B cell (primary cell): ENCODE data around the gene PPCDC. TPM values are rescaled to one million over a fixed set of nuclear protein-coding genes. Genes with fewer than 3 reads are reported as not detected.

Experiments
- ATAC-seq: fragments of 200-7000 bp; cut with Tn5 transposase; one replicate; pipeline ENCODE4 v1.10.0; 2021; ENCODE audit warnings: low read depth, mild to moderate bottlenecking, moderate number of reproducible peaks, moderate library complexity
- CTCF ChIA-PET: fragments of 350-600 bp; sonication (Branson Sonifier 250); formaldehyde crosslinking; loops from one replicate; lab custom pipeline; 2021; ENCODE audit warnings: antibody characterized with exemption, inconsistent platforms; lab: Charles Lee
- POLR2A ChIA-PET: fragments of 350-600 bp; sonication (Branson Sonifier 250); formaldehyde crosslinking; loops from one replicate; lab custom pipeline; 2021; ENCODE audit warnings: antibody characterized with exemption; lab: Charles Lee
- DNase-seq: peaks from one replicate; pipeline ENCODE4 v3.0.0; 2013
- H2AFZ ChIP-seq: 2 replicates; pipeline ENCODE4 v1.6.1; 2012; ENCODE audit warnings: mild to moderate bottlenecking, low read depth, low read length; ENCODE audit not compliant: insufficient read depth, poor library complexity, severe bottlenecking
- H3K27ac ChIP-seq, 2 donors: 1 replicate in 1 of 2; 2 replicates in 1 of 2; pipeline ENCODE4 v1.5.1; 2012 to 2013; ENCODE audit warnings: low read length in 2 of 2, mild to moderate bottlenecking in 2 of 2, moderate library complexity in 1 of 2
- H3K27me3 ChIP-seq, 4 experiments: fragments of 200-600 bp in 1 of 4; sonication (generic) in 1 of 4; replicated peaks in 1 of 4; 1 replicate in 2 of 4; 2 replicates in 2 of 4; pipeline versions ENCODE4 v1.6.1 to v1.7.0; 2013 to 2016; ENCODE audit warnings: low read length in 3 of 4, mild to moderate bottlenecking in 2 of 4, mixed read lengths in 1 of 4, moderate library complexity in 1 of 4; ENCODE audit not compliant: insufficient read depth in 4 of 4, control insufficient read depth in 3 of 4; ENCODE audit errors: control extremely low read depth in 1 of 4
- H3K36me3 ChIP-seq, 2 experiments: replicated peaks in 1 of 2; 1 replicate in 1 of 2; 2 replicates in 1 of 2; pipeline versions ENCODE4 v1.6.1 to v1.7.1; 2013; ENCODE audit warnings: low read length in 1 of 2; ENCODE audit not compliant: insufficient read depth in 2 of 2, control insufficient read depth in 1 of 2; ENCODE audit errors: control extremely low read depth in 1 of 2, extremely low read depth in 1 of 2
- H3K4me1 ChIP-seq, 2 donors: fragments of 200-600 bp in 1 of 2; sonication (generic) in 1 of 2; 1 replicate in 1 of 2; 2 replicates in 1 of 2; pipeline versions ENCODE4 v1.5.1 to v1.6.1; 2013 to 2017; ENCODE audit warnings: low read length in 2 of 2; ENCODE audit not compliant: control insufficient read depth in 2 of 2, insufficient read depth in 2 of 2
- H3K4me2 ChIP-seq: replicated peaks from 2 replicates; pipeline ENCODE3; 2012; ENCODE audit warnings: mild to moderate bottlenecking, low read depth, low read length; ENCODE audit not compliant: poor library complexity, severe bottlenecking
- H3K4me3 ChIP-seq, 5 experiments: fragments of 200-600 bp in 1 of 5; sonication (generic) in 1 of 5; 1 replicate in 3 of 5; 2 replicates in 2 of 5; pipeline versions ENCODE4 v1.5.1 to v1.7.0; 2011 to 2016; ENCODE audit warnings: low read length in 4 of 5, mild to moderate bottlenecking in 4 of 5, low read depth in 2 of 5, control low read depth in 1 of 5, moderate library complexity in 1 of 5; ENCODE audit not compliant: insufficient read depth in 1 of 5; ENCODE audit errors: control extremely low read depth in 1 of 5, extremely low read depth in 1 of 5
- H3K79me2 ChIP-seq: fragments of 200-600 bp; sonication (generic); one replicate; pipeline ENCODE4 v1.6.0; 2016; ENCODE audit warnings: low read length; ENCODE audit not compliant: control insufficient read depth, insufficient read depth
- H3K9ac ChIP-seq: fragments of 200-600 bp; sonication (generic); 2 replicates; pipeline ENCODE4 v1.6.1; 2017; ENCODE audit warnings: mild to moderate bottlenecking, low read length, moderate library complexity
- H3K9me3 ChIP-seq, 3 donors: one replicate each; pipeline versions ENCODE4 v1.6.1 to v1.7.1; 2013; ENCODE audit warnings: low read length in 2 of 3; ENCODE audit not compliant: control insufficient read depth in 2 of 3, insufficient read depth in 1 of 3; ENCODE audit errors: control extremely low read depth in 1 of 3
- H4K20me1 ChIP-seq: 2 replicates; pipeline ENCODE4 v1.6.0; 2012; ENCODE audit warnings: mild to moderate bottlenecking, low read length; ENCODE audit not compliant: insufficient read depth, control insufficient read depth, poor library complexity, severe bottlenecking
- H3K27ac Mint-ChIP-seq: one replicate; pipeline ENCODE4 v1.8.0; 2021; ENCODE audit warnings: mixed read lengths
- H3K27me3 Mint-ChIP-seq: one replicate; pipeline ENCODE4 v1.8.0; 2021; ENCODE audit warnings: mixed read lengths
- H3K4me1 Mint-ChIP-seq: one replicate; pipeline ENCODE4 v1.8.0; 2021; ENCODE audit warnings: mixed read lengths
- H3K4me3 Mint-ChIP-seq: one replicate; pipeline ENCODE4 v1.8.0; 2021; ENCODE audit warnings: mixed read lengths
- H3K9me3 Mint-ChIP-seq: one replicate; pipeline ENCODE4 v1.8.0; 2022; ENCODE audit warnings: mixed read lengths; ENCODE audit not compliant: insufficient read depth
- EZH2 ChIP-seq: IDR thresholded peaks from 2 replicates; pipeline ENCODE4 v1.6.1; 2012; ENCODE audit warnings: borderline replicate concordance, low read depth, mild to moderate bottlenecking, moderate library complexity, low read length; ENCODE audit not compliant: insufficient read depth, poor library complexity, severe bottlenecking
- WGBS: methylation state at CpG from one replicate; pipeline ENCODE4 v1.1.5; 2013; ENCODE audit warnings: missing lambda C conversion rate; ENCODE audit not compliant: insufficient coverage; 5-methylcytosine and 5-hydroxymethylcytosine counted together
- intact Hi-C: fragments of 100-400 bp; cut with micrococcal nuclease; formaldehyde crosslinking; loops from one replicate; pipeline ENCODE4 v1.10.0; 2022
- polyA plus RNA-seq: library from polyadenylated mRNA; depleted of rRNA; stranded (reverse); fragments of >200 nt; gene quantifications from 2 replicates; pipeline ENCODE4 v1.2.3, GENCODE V29; 2012
- total RNA-seq, 2 donors: library from RNA; stranded (reverse); fragments of 120-200 nt in 1 of 2; gene quantifications; 1 replicate in 1 of 2; 2 replicates in 1 of 2; pipeline versions ENCODE4 v1.2.3 to v1.2.4, GENCODE V29; 2013 to 2022
- TF ChIP-seq, protein P1 (sequence below): fragments of 200-600 bp; IDR thresholded peaks from one replicate; pipeline ENCODE4 v1.8.0; 2022; ENCODE audit warnings: antibody characterized with exemption, mild to moderate bottlenecking

Gene PPCDC
- total and polyA plus RNA-seq, 2 donors (not counting 1 experiment from before 2014, with no cell fraction given), result 15.1 to 19.7 TPM

DNA sequence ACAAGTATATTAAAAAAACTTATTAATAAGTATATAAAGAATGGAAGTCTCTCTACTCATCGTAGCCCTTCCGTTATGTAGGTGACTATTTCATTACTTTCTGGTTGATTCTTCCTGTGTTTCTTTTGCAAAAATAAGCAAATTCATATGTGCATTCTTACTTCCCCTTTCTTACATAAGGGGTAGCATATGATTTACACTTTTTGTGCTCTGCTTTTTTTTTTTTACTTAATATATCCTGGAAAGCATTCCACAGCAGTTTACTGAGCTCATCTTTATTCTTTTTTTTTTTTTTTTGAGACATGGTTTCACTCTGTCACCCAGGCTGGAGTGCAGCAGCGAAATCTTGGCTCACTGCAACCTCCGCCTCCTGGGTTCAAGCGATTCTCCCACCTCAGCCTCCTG is 15.2 kb upstream of the PPCDC start:
- ATAC-seq (no peak), DNase-seq (peak; percentile 60)
- H3K27me3 ChIP-seq, result peaks cover 0 to 61% (median 30%) of the 10 kb centered on the region in 4 experiments
- CTCF ChIA-PET, result interaction anchor here (1.1 to 2.0 kb wide), 3 partner anchors 15 to 35 kb away, joined by 3 to 8 read pairs (median 5); partner anchors contain the start of gene PPCDC
- H3K4me1 ChIP-seq, result peaks cover 38 to 44% of the 10 kb centered on the region in 2 donors
- TF ChIP-seq, protein P1, sequence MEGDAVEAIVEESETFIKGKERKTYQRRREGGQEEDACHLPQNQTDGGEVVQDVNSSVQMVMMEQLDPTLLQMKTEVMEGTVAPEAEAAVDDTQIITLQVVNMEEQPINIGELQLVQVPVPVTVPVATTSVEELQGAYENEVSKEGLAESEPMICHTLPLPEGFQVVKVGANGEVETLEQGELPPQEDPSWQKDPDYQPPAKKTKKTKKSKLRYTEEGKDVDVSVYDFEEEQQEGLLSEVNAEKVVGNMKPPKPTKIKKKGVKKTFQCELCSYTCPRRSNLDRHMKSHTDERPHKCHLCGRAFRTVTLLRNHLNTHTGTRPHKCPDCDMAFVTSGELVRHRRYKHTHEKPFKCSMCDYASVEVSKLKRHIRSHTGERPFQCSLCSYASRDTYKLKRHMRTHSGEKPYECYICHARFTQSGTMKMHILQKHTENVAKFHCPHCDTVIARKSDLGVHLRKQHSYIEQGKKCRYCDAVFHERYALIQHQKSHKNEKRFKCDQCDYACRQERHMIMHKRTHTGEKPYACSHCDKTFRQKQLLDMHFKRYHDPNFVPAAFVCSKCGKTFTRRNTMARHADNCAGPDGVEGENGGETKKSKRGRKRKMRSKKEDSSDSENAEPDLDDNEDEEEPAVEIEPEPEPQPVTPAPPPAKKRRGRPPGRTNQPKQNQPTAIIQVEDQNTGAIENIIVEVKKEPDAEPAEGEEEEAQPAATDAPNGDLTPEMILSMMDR, result no peak
- TF ChIP-seq EZH2, result no peak
- intact Hi-C loops, result loop anchor here (1.0 to 5.0 kb wide), 2 partner anchors 52 to 444 kb away; partner anchors contain the start of genes RPP25 and SIN3A
- peak overlapping the region in 3 of 5 experiments; percentile 6 to 40 (median 13) for H3K4me3 ChIP-seq
- peaks cover 40% of the 10 kb centered on the region for H3K4me1 Mint-ChIP-seq
- no peaks in the 10 kb centered on the region for H3K36me3 ChIP-seq
- H4K20me1 ChIP-seq, result peaks cover 18% of the 10 kb centered on the region
- no peaks in the 10 kb centered on the region for H3K79me2 ChIP-seq
- WGBS, result no CpG with 5 or more reads among the region's 5 CpGs
- peak overlapping the region; percentile 92 for H3K27ac Mint-ChIP-seq
- H3K27ac ChIP-seq, result peak overlapping the region; percentile 40 to 54
- H2AFZ ChIP-seq, result no peak overlapping the region
- H3K4me3 Mint-ChIP-seq, result peak overlapping the region; percentile 75
- peaks cover 0 to 15% (median 0%) of the 10 kb centered on the region in 3 donors for H3K9me3 ChIP-seq
- no peaks in the 10 kb centered on the region for H3K9me3 Mint-ChIP-seq
- H3K4me2 ChIP-seq, result peak overlapping the region; percentile 71
- H3K27me3 Mint-ChIP-seq, result peaks cover 31% of the 10 kb centered on the region
- POLR2A ChIA-PET, result interaction anchor here (0.6 to 0.8 kb wide), 2 partner anchors 15 to 56 kb away, joined by 3 read pairs; partner anchors contain the start of gene PPCDC
- H3K9ac ChIP-seq, result peak overlapping the region; percentile 45
